GM12865 (cell line): ENCODE measurements around the gene MSL2.

ENCODE experiments used
- DNase-seq: peaks from one replicate; pipeline ENCODE4 v3.0.0; 2010; ENCODE audit warnings: low read depth
- H3K4me3 ChIP-seq: 2 replicates; pipeline ENCODE4 v1.5.1; 2011; ENCODE audit warnings: mild to moderate bottlenecking, low read depth, low read length, control low read depth
- CTCF ChIP-seq: IDR thresholded peaks from 2 replicates; pipeline ENCODE4 v1.5.1; 2011; ENCODE audit warnings: low read length, control low read depth, low read depth, inconsistent platforms; ENCODE audit not compliant: insufficient read depth; ENCODE audit errors: missing control alignments

The MSL2 gene

GRCh38 chr3:136196064-136196400 is at the start of gene MSL2:
TSS of gene MSL2 (minus strand) at chr3:136196335. CDS start at chr3:136195113, 1,222 bp downstream.
- H3K4me3 ChIP-seq, result peak within 1 kb of the TSS; percentile 81
- TF ChIP-seq CTCF, result no peak
- no peak for DNase-seq

- H3K4me3 ChIP-seq, result no peak overlapping the region
- no peak for TF ChIP-seq CTCF
- no peak for DNase-seq
Measured at GRCh38 chr3:136245691-136246090, 49.6 kb upstream of the MSL2 start.

GRCh38 chr3:136239094-136239493 is 43.0 kb upstream of the MSL2 start:
- no peak overlapping the region for H3K4me3 ChIP-seq
- DNase-seq, result no peak
- TF ChIP-seq CTCF, result no peak

GRCh38 chr3:136237961-136238649 is 42.0 kb upstream of the MSL2 start:
- no peak for TF ChIP-seq CTCF
- no peak overlapping the region for H3K4me3 ChIP-seq
- DNase-seq, result no peak

GRCh38 chr3:136237103-136237502 is 41.0 kb upstream of the MSL2 start:
- H3K4me3 ChIP-seq, result no peak overlapping the region
- TF ChIP-seq CTCF, result no peak
- DNase-seq, result no peak

GRCh38 chr3:136236109-136236508 is 40.0 kb upstream of the MSL2 start:
- no peak overlapping the region for H3K4me3 ChIP-seq
- no peak for TF ChIP-seq CTCF
- DNase-seq, result no peak

GRCh38 chr3:136235545-136235944 is 39.4 kb upstream of the MSL2 start:
- H3K4me3 ChIP-seq, result no peak overlapping the region
- no peak for TF ChIP-seq CTCF
- no peak for DNase-seq
